H1 (cell line): ENCODE data around the gene C19orf25. TPM values are rescaled to one million over a fixed set of nuclear protein-coding genes. Genes with fewer than 3 reads are reported as not detected.

ENCODE experiments used
- CTCF ChIA-PET: fragments of 300-600 bp; sonication (Branson Sonifier 250); formaldehyde crosslinking; loops from one replicate; lab custom pipeline; 2021; ENCODE audit not compliant: partially characterized antibody; lab: Charles Lee
- POLR2A ChIA-PET: fragments of 300-600 bp; sonication (Branson Sonifier 250); formaldehyde crosslinking; loops from one replicate; lab custom pipeline; 2021; ENCODE audit warnings: inconsistent platforms; ENCODE audit not compliant: partially characterized antibody; lab: Charles Lee
- DNase-seq, 2 experiments: peaks; one replicate each; pipeline versions ENCODE4 v3.0.0 to v3.0.0-alpha.2; 2010 to 2022; ENCODE audit warnings: low spot score in 2 of 2, low read depth in 1 of 2, mixed read lengths in 1 of 2
- FAIRE-seq: peaks from 2 replicates; lab custom pipeline; 2011; peaks lifted over from hg19 to GRCh38; lab: Jason Lieb, UNC
- H2AFZ ChIP-seq: 2 replicates; pipeline ENCODE4 v1.8.1; 2012; ENCODE audit warnings: low read length, inconsistent platforms
- H2AK5ac ChIP-seq: 2 replicates; pipeline ENCODE4 v1.6.1; 2013; ENCODE audit warnings: low read depth, low read length
- H2BK120ac ChIP-seq: replicated peaks from 2 replicates; pipeline ENCODE3; 2013; ENCODE audit warnings: low read depth, low read length, inconsistent platforms
- H2BK12ac ChIP-seq: 2 replicates; pipeline ENCODE4 v1.6.1; 2013; ENCODE audit warnings: low read depth, low read length
- H2BK15ac ChIP-seq: 2 replicates; pipeline ENCODE4 v1.6.1; 2013; ENCODE audit warnings: low read length
- H2BK20ac ChIP-seq: 2 replicates; pipeline ENCODE4 v1.6.1; 2013; ENCODE audit warnings: low read length
- H2BK5ac ChIP-seq: 2 replicates; pipeline ENCODE4 v1.6.1; 2013; ENCODE audit warnings: low read depth, low read length
- H3K14ac ChIP-seq: 2 replicates; pipeline ENCODE4 v1.6.1; 2013; ENCODE audit warnings: inconsistent platforms; ENCODE audit not compliant: insufficient read length
- H3K18ac ChIP-seq: 2 replicates; pipeline ENCODE4 v1.6.1; 2013; ENCODE audit warnings: low read length; ENCODE audit errors: extremely low read depth
- H3K23ac ChIP-seq: 2 replicates; pipeline ENCODE4 v1.6.1; 2013; ENCODE audit warnings: inconsistent platforms; ENCODE audit not compliant: insufficient read length
- H3K23me2 ChIP-seq: 2 replicates; pipeline ENCODE4 v1.6.1; 2013; ENCODE audit warnings: low read depth, low read length
- H3K27ac ChIP-seq: 2 replicates; pipeline ENCODE4 v1.6.1; 2011; ENCODE audit warnings: low read depth, low read length, inconsistent platforms
- H3K27me3 ChIP-seq, 4 experiments: replicated peaks in 1 of 4; 1 replicate in 1 of 4; 2 replicates in 3 of 4; pipeline versions ENCODE4 v1.6.1 to v1.8.1; 2011 to 2013; ENCODE audit warnings: low read length in 3 of 4, mild to moderate bottlenecking in 3 of 4, inconsistent platforms in 2 of 4, mixed read lengths in 2 of 4, moderate library complexity in 1 of 4; ENCODE audit not compliant: control insufficient read depth in 3 of 4, insufficient read depth in 3 of 4; ENCODE audit errors: extremely low read depth in 1 of 4
- H3K36me3 ChIP-seq, 4 experiments: 2 replicates each; pipeline versions ENCODE4 v1.6.1 to v1.8.1; 2011 to 2013; ENCODE audit warnings: mild to moderate bottlenecking in 4 of 4, low read length in 3 of 4, moderate library complexity in 2 of 4, control low read depth in 1 of 4, inconsistent platforms in 1 of 4; ENCODE audit not compliant: insufficient read depth in 4 of 4, control insufficient read depth in 2 of 4
- H3K4ac ChIP-seq: replicated peaks from 2 replicates; pipeline ENCODE3; 2013; ENCODE audit warnings: low read length, low read depth, mixed read lengths, inconsistent platforms; ENCODE audit not compliant: insufficient read length
- H3K4me1 ChIP-seq, 4 experiments: replicated peaks in 1 of 4; 1 replicate in 1 of 4; 2 replicates in 3 of 4; pipeline versions ENCODE4 v1.6.1 to v1.8.1; 2011 to 2013; ENCODE audit warnings: low read length in 3 of 4, inconsistent platforms in 2 of 4, mixed read lengths in 1 of 4; ENCODE audit not compliant: insufficient read depth in 4 of 4, control insufficient read depth in 3 of 4
- H3K4me2 ChIP-seq, 2 experiments: 2 replicates each; pipeline versions ENCODE4 v1.6.1 to v1.8.1; 2011 to 2013; ENCODE audit warnings: low read depth in 2 of 2, low read length in 2 of 2, control low read depth in 1 of 2, inconsistent platforms in 1 of 2, mild to moderate bottlenecking in 1 of 2; ENCODE audit not compliant: insufficient read depth in 1 of 2
- H3K4me3 ChIP-seq, 4 experiments: fragments of 200-600, 300-600 bp in 1 of 4; sonication (generic), shearing (Covaris generic), sonication (Bioruptor Twin) in 1 of 4; 2 replicates each; pipeline versions ENCODE4 v1.5.1 to v1.8.1; 2011 to 2016; ENCODE audit warnings: low read length in 4 of 4, low read depth in 3 of 4, control low read depth in 2 of 4, inconsistent platforms in 2 of 4, mild to moderate bottlenecking in 2 of 4, mixed read lengths in 1 of 4, moderate library complexity in 1 of 4; ENCODE audit not compliant: insufficient read depth in 2 of 4; ENCODE audit errors: extremely low read depth in 1 of 4
- H3K56ac ChIP-seq: replicated peaks from 2 replicates; pipeline ENCODE3; 2013; ENCODE audit warnings: low read depth, mild to moderate bottlenecking, mixed read lengths, low read length, inconsistent platforms; ENCODE audit not compliant: insufficient read length
- H3K79me1 ChIP-seq: 2 replicates; pipeline ENCODE4 v1.6.1; 2013; ENCODE audit warnings: low read depth, low read length, control low read depth
- H3K79me2 ChIP-seq, 2 experiments: 2 replicates each; pipeline versions ENCODE4 v1.6.1 to v1.8.1; 2012 to 2013; ENCODE audit warnings: low read length in 2 of 2, mild to moderate bottlenecking in 2 of 2, inconsistent platforms in 1 of 2; ENCODE audit not compliant: insufficient read depth in 2 of 2, control insufficient read depth in 1 of 2
- H3K9ac ChIP-seq, 4 experiments: replicated peaks in 1 of 4; 1 replicate in 1 of 4; 2 replicates in 3 of 4; pipeline versions ENCODE4 v1.6.1 to v1.8.1; 2011 to 2013; ENCODE audit warnings: low read depth in 3 of 4, low read length in 3 of 4, control low read depth in 2 of 4, mild to moderate bottlenecking in 2 of 4, moderate library complexity in 2 of 4, inconsistent platforms in 1 of 4; ENCODE audit errors: extremely low read depth in 1 of 4
- H3K9me3 ChIP-seq, 2 experiments: 2 replicates each; pipeline versions ENCODE4 v1.6.1 to v1.8.1; 2012 to 2013; ENCODE audit warnings: mild to moderate bottlenecking in 2 of 2, moderate library complexity in 2 of 2, control low read depth in 1 of 2, inconsistent platforms in 1 of 2, low read depth in 1 of 2, low read length in 1 of 2, mixed read lengths in 1 of 2; ENCODE audit not compliant: insufficient read depth in 2 of 2
- H4K20me1 ChIP-seq, 2 experiments: replicated peaks in 1 of 2; 2 replicates each; pipeline versions ENCODE3 to v1.8.1; 2011 to 2013; ENCODE audit warnings: inconsistent platforms in 2 of 2, low read length in 2 of 2, mild to moderate bottlenecking in 1 of 2; ENCODE audit not compliant: insufficient read depth in 2 of 2, control insufficient read depth in 1 of 2
- H4K5ac ChIP-seq: 2 replicates; pipeline ENCODE4 v1.6.1; 2013; ENCODE audit warnings: low read length, low read depth, mixed read lengths, inconsistent platforms; ENCODE audit not compliant: insufficient read length
- H4K8ac ChIP-seq: 2 replicates; pipeline ENCODE4 v1.8.0; 2013; ENCODE audit warnings: mild to moderate bottlenecking, moderate library complexity, low read length, inconsistent platforms; ENCODE audit not compliant: insufficient read depth; ENCODE audit errors: extremely low read depth
- H4K91ac ChIP-seq: replicated peaks from 2 replicates; pipeline ENCODE3; 2013; ENCODE audit warnings: low read length, mixed read lengths, inconsistent platforms; ENCODE audit not compliant: insufficient read length
- EP300 ChIP-seq, 2 experiments: IDR thresholded peaks; 1 replicate in 1 of 2; 2 replicates in 1 of 2; pipeline ENCODE4 v1.6.1; 2011 to 2012; ENCODE audit warnings: low read depth in 2 of 2, low read length in 2 of 2, mild to moderate bottlenecking in 2 of 2, borderline replicate concordance in 1 of 2, inconsistent platforms in 1 of 2, moderate library complexity in 1 of 2
- GABPA ChIP-seq: IDR thresholded peaks from 2 replicates; pipeline ENCODE4 v1.6.1; 2011; ENCODE audit warnings: mild to moderate bottlenecking, low read length, moderate library complexity, borderline replicate concordance; ENCODE audit not compliant: insufficient read depth
- SAP30 ChIP-seq: fragments of 300-600 bp; sonication (generic); IDR thresholded peaks from 2 replicates; pipeline ENCODE4 v1.7.1; 2012; ENCODE audit warnings: low read length, moderate library complexity, mild to moderate bottlenecking, inconsistent platforms; ENCODE audit not compliant: insufficient read depth, insufficient replicate concordance
- SIX5 ChIP-seq: IDR thresholded peaks from 2 replicates; pipeline ENCODE4 v1.6.1; 2011; ENCODE audit warnings: mild to moderate bottlenecking, low read depth, low read length
- SRF ChIP-seq: IDR thresholded peaks from 2 replicates; pipeline ENCODE4 v1.6.1; 2011; ENCODE audit warnings: mild to moderate bottlenecking, low read depth, low read length, moderate library complexity
- USF2 ChIP-seq: IDR thresholded peaks from 2 replicates; pipeline ENCODE4 v1.6.1; 2011; ENCODE audit warnings: low read length, improper control_type of control experiment
- WGBS, 2 experiments: shearing (Covaris generic) in 1 of 2; methylation state at CpG; one replicate each; pipeline versions ENCODE4 v1.1.6 to v1.1.7; 2013 to 2015; ENCODE audit warnings: low lambda C conversion rate in 2 of 2, mixed read lengths in 2 of 2, inconsistent platforms in 1 of 2, low coverage in 1 of 2, missing lambda C conversion rate in 1 of 2; ENCODE audit not compliant: insufficient replicate concordance in 2 of 2, insufficient coverage in 1 of 2, insufficient read length in 1 of 2; ENCODE audit errors: extremely low coverage in 1 of 2, missing lambda C conversion rate in 1 of 2; 5-methylcytosine and 5-hydroxymethylcytosine counted together
- polyA plus RNA-seq, 7 experiments: library from polyadenylated mRNA; depleted of rRNA in 3 of 7; stranded (reverse) in 5 of 7; unstranded in 2 of 7; fragments of >200 nt in 5 of 7; fragments of 200-250 nt in 2 of 7; gene quantifications; 1 replicate in 5 of 7; 2 replicates in 1 of 7; 4 replicates in 1 of 7; pipeline versions ENCODE4 v1.2.1 to v1.2.3, GENCODE V29; 2011 to 2013; ENCODE audit warnings: missing spikeins in 2 of 7, mixed read lengths in 2 of 7
- total RNA-seq: library from RNA; stranded (reverse); fragmentation: NEBNext Ultra II Directional; extraction: Animal tissue kit (Norgen Biotek cat#: 25700); gene quantifications from 2 replicates; pipeline ENCODE4 v1.2.1, GENCODE V29; 2021

Gene C19orf25
- total and polyA plus RNA-seq, 2 of the 8 experiments (the other 6 are each of a cell fraction or from before 2014, with no cell fraction given), result 41.3 to 67.4 TPM

GRCh38 chr19:1495051-1495798, 16.2 kb upstream of the C19orf25 start:
- H4K5ac ChIP-seq, result no peak overlapping the region
- H3K4me1 ChIP-seq, result no peaks in the 10 kb centered on the region; a peak in 4 of 7 replicates
- H3K27ac ChIP-seq, result no peak overlapping the region
- DNase-seq, result no peak
- no peak overlapping the region for H4K91ac ChIP-seq
- no peak overlapping the region for H3K4ac ChIP-seq
- no peak overlapping the region for H2AK5ac ChIP-seq
- no peaks in the 10 kb centered on the region for H3K79me1 ChIP-seq
- CTCF ChIA-PET, result interaction anchor here (0.7 to 2.6 kb wide), 2 partner anchors 8 to 29 kb away, joined by 3 to 14 read pairs; no protein-coding TSS in a partner anchor
- no peak overlapping the region for H3K4me2 ChIP-seq
- H2BK12ac ChIP-seq, result no peak overlapping the region
- H3K9ac ChIP-seq, result no peak overlapping the region
- FAIRE-seq, result no peak
- H4K20me1 ChIP-seq, result peaks cover 0 to 5% of the 10 kb centered on the region in 2 experiments
- WGBS, 2 experiments, result 89% methylated on average over 35 of the region's 37 CpGs; no CpG with 5 or more reads in 1 of the 2 experiments
- TF ChIP-seq USF2 (no peak), EP300 (IDR thresholded peaks at IDR 0.05; ENCODE audit: borderline replicate concordance in 1 of 2, low read depth in 2 of 2, low read length in 2 of 2) (no peak), GABPA (no peak), SIX5 (no peak), SAP30 (no peak), SRF (no peak)
- TF ChIP-seq, all 59 proteins: peak for 0
- H3K23ac ChIP-seq, result no peak overlapping the region
- H3K27me3 ChIP-seq, result peaks cover 3 to 17% (median 9%) of the 10 kb centered on the region in 4 experiments; a peak in 6 of 7 replicates
- H3K79me2 ChIP-seq, result no peaks in the 10 kb centered on the region
- no peak overlapping the region for H2AFZ ChIP-seq
- no peak overlapping the region for H3K4me3 ChIP-seq
- H2BK5ac ChIP-seq, result no peak overlapping the region
- H3K18ac ChIP-seq, result no peak overlapping the region
- H2BK120ac ChIP-seq, result no peak overlapping the region
- H4K8ac ChIP-seq, result 0 out of 2 replicates have a peak overlapping the region, but pooled peaks have one; percentile 38
- no peak overlapping the region for H2BK15ac ChIP-seq
- peaks cover 9% of the 10 kb centered on the region for H3K23me2 ChIP-seq
- POLR2A ChIA-PET, result interaction anchor here (0.7 to 1.3 kb wide), 3 partner anchors 11 to 83 kb away, joined by 3 to 4 read pairs (median 4); no protein-coding TSS in a partner anchor
- H2BK20ac ChIP-seq, result no peak overlapping the region
- H3K36me3 ChIP-seq, result no peaks in the 10 kb centered on the region
- no peak overlapping the region for H3K56ac ChIP-seq
- H3K14ac ChIP-seq, result no peak overlapping the region
- H3K9me3 ChIP-seq, result peaks cover 3 to 7% of the 10 kb centered on the region in 2 experiments; a peak in 2 of 4 replicates
